Endothelial cell (in vitro differentiated cells): Measurements from ENCODE around the gene PPARA. TPM values are rescaled to one million over a fixed set of nuclear protein-coding genes. Genes with fewer than 3 reads are reported as not detected.

ENCODE experiments used
- DNase-seq: peaks from one replicate; pipeline ENCODE4 v3.0.0; 2021; ENCODE audit warnings: low spot score
- H3K27ac Mint-ChIP-seq: one replicate; pipeline ENCODE4 v1.8.0; 2021; ENCODE audit warnings: mixed read lengths, inconsistent platforms; ENCODE audit not compliant: unreplicated experiment
- H3K27me3 Mint-ChIP-seq: one replicate; pipeline ENCODE4 v1.8.0; 2021; ENCODE audit warnings: mild to moderate bottlenecking, moderate library complexity, mixed read lengths, inconsistent platforms; ENCODE audit not compliant: unreplicated experiment
- H3K36me3 Mint-ChIP-seq: one replicate; pipeline ENCODE4 v1.8.0; 2021; ENCODE audit warnings: mild to moderate bottlenecking, low read depth, mixed read lengths, inconsistent platforms; ENCODE audit not compliant: unreplicated experiment
- H3K4me1 Mint-ChIP-seq: one replicate; pipeline ENCODE4 v1.8.0; 2021; ENCODE audit warnings: mild to moderate bottlenecking, mixed read lengths, inconsistent platforms; ENCODE audit not compliant: unreplicated experiment
- H3K4me3 Mint-ChIP-seq: one replicate; pipeline ENCODE4 v1.8.0; 2021; ENCODE audit warnings: mild to moderate bottlenecking, mixed read lengths, inconsistent platforms; ENCODE audit not compliant: unreplicated experiment
- H3K9me3 Mint-ChIP-seq: one replicate; pipeline ENCODE4 v1.8.0; 2021; ENCODE audit warnings: mixed read lengths, inconsistent platforms; ENCODE audit not compliant: unreplicated experiment
- long read RNA-seq: library from polyadenylated mRNA; unstranded; transcript quantifications from one replicate; pipeline ENCODE4 v2.0.0, GENCODE V29; 2020; ENCODE audit not compliant: unreplicated experiment
- total RNA-seq: library from RNA; stranded (reverse); fragmentation: NEBNext Ultra II Directional; extraction: Animal tissue kit (Norgen Biotek cat#: 25700); gene quantifications from one replicate; pipeline ENCODE4 v1.2.1, GENCODE V29; 2021; ENCODE audit not compliant: unreplicated experiment
- TF ChIP-seq, protein P1 (sequence below): fragments of 200-600 bp; sonication (generic); IDR thresholded peaks from one replicate; pipeline ENCODE4 v1.5.0; 2021; ENCODE audit warnings: antibody characterized with exemption; ENCODE audit not compliant: unreplicated experiment

The PPARA gene
- 12.6 TPM for total RNA-seq
- long read RNA-seq, partial matches to known transcripts = 0 of 2 reads
- long read RNA-seq, other reads (novel, unspliced or antisense) = 2 of 2 reads

DNA sequence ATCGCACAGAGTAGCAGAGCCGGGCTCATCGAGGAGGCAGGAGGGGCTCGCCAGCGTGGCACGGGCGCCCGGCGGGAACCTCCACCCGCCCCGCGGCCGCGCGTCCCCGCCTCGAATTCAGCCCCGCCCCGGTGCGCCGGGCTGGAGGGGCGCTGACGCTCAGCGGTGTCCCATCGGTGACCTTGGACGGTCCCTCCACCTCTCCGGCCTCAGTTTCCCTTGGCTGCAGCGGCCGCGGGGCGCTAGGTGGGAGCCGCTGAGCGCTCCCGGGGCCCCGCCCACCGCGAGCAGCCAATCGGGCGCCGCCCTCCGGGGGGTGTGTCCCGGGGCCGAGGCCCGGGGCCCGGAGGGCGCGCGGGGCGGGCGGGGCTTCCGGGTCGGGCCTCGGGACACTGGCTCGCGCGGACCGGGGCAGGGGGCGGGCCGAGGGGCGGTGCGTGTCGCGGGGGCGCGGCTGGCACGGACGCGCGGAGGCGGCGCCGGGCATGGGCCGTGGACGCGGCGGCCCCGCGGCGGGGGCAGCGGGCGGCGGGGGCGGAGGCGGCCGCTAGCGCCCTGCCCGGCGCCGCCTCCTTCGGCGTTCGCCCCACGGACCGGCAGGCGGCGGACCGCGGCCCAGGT lies at the start of gene PPARA:
TSS of gene PPARA (plus strand) at position 493 of the 621 bp plus-strand sequence. CDS start 47,858 bp downstream, outside the sequence.
- Mint-ChIP-seq H3K4me1 (peaks cover 7% of the 10 kb centered on the region), H3K27me3 (peaks cover 7% of the 10 kb centered on the region), H3K27ac (no peak within 1 kb of the TSS), H3K36me3 (peaks cover 3% of the 10 kb centered on the region), H3K9me3 (no peaks in the 10 kb centered on the region), H3K4me3 (peak within 1 kb of the TSS; percentile 88)
- TF ChIP-seq, protein P1, sequence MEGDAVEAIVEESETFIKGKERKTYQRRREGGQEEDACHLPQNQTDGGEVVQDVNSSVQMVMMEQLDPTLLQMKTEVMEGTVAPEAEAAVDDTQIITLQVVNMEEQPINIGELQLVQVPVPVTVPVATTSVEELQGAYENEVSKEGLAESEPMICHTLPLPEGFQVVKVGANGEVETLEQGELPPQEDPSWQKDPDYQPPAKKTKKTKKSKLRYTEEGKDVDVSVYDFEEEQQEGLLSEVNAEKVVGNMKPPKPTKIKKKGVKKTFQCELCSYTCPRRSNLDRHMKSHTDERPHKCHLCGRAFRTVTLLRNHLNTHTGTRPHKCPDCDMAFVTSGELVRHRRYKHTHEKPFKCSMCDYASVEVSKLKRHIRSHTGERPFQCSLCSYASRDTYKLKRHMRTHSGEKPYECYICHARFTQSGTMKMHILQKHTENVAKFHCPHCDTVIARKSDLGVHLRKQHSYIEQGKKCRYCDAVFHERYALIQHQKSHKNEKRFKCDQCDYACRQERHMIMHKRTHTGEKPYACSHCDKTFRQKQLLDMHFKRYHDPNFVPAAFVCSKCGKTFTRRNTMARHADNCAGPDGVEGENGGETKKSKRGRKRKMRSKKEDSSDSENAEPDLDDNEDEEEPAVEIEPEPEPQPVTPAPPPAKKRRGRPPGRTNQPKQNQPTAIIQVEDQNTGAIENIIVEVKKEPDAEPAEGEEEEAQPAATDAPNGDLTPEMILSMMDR = no peak
- peak; percentile 70 for DNase-seq

- Mint-ChIP-seq H3K4me1 (no peaks in the 10 kb centered on the region), H3K9me3 (no peaks in the 10 kb centered on the region), H3K27ac (no peak overlapping the region), H3K36me3 (no peaks in the 10 kb centered on the region), H3K27me3 (peaks cover 6% of the 10 kb centered on the region), H3K4me3 (no peak overlapping the region)
- TF ChIP-seq, protein P1 = no peak
- no peak for DNase-seq
Measured at GRCh38 chr22:46102159-46102558, 48.2 kb upstream of the PPARA start.

DNA sequence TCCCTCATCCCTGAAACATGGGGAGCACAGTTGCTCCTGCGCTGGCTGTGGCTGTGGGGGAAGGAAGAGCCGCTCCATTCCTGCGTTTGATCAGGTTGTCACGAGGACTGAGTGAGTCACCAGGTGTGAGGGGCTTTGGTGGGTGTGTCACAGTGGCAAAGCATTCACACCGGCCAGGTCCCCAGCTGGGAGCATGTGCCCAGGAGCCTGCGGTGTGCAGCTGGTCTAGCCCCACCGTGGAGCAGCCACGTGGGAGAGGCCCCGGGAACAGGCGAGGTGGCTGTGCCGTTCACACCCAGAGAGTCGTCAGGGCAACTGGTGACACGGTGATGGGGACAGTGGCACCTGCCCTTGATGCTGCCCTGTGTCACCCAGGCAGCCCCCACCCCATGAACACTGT lies 47.6 kb upstream of the PPARA start:
- H3K9me3 Mint-ChIP-seq = no peaks in the 10 kb centered on the region
- no peak overlapping the region for H3K27ac Mint-ChIP-seq
- H3K27me3 Mint-ChIP-seq = peaks cover 6% of the 10 kb centered on the region
- DNase-seq = no peak
- TF ChIP-seq, protein P1 = no peak
- no peaks in the 10 kb centered on the region for H3K4me1 Mint-ChIP-seq
- H3K4me3 Mint-ChIP-seq = no peak overlapping the region
- no peaks in the 10 kb centered on the region for H3K36me3 Mint-ChIP-seq

GRCh38 chr22:46103181-46103580 lies 47.1 kb upstream of the PPARA start:
- Mint-ChIP-seq H3K36me3 (no peaks in the 10 kb centered on the region), H3K9me3 (no peaks in the 10 kb centered on the region), H3K4me3 (no peak overlapping the region), H3K27me3 (peaks cover 6% of the 10 kb centered on the region), H3K4me1 (no peaks in the 10 kb centered on the region), H3K27ac (no peak overlapping the region)
- TF ChIP-seq, protein P1 = no peak
- DNase-seq = no peak

- Mint-ChIP-seq H3K27ac (no peak overlapping the region), H3K4me1 (no peaks in the 10 kb centered on the region), H3K36me3 (no peaks in the 10 kb centered on the region), H3K27me3 (peaks cover 6% of the 10 kb centered on the region), H3K4me3 (no peak overlapping the region), H3K9me3 (no peaks in the 10 kb centered on the region)
- TF ChIP-seq, protein P1 = no peak
- DNase-seq = no peak
Measured at GRCh38 chr22:46103664-46104063, 46.7 kb upstream of the PPARA start.
